ENCODE results near the gene GRID2. TPM values are rescaled to one million over a fixed set of nuclear protein-coding genes. Genes with fewer than 3 reads are reported as not detected.
"Not testable (repeated sequence)": the region's sequence is repeated elsewhere in the genome, so short reads cannot be mapped to it uniquely, and the experiment has no call there.

Gene GRID2
- total RNA-seq, 1 experiment from 2014 or later, result not detected

GRCh38 chr4:93660036-93660435 lies 1356.3 kb downstream of the GRID2 start:
- Histone ChIP-seq H3K27me3 (replicated peaks; ENCODE audit: control insufficient read depth, insufficient read depth, low read length) (no peaks in the 10 kb centered on the region), H3K4me3 (ENCODE audit: low read depth, low read length) (no peak overlapping the region), H3K36me3 (ENCODE audit: control insufficient read depth, insufficient read depth, low read length) (no peaks in the 10 kb centered on the region), H3K9me3 (no peaks in the 10 kb centered on the region), H3K4me1 (no peaks in the 10 kb centered on the region)
- CTCF ChIA-PET, result no interaction called here
- no peaks in the 10 kb centered on the region for H3K36me3 Mint-ChIP-seq (ENCODE audit: insufficient read depth, unreplicated experiment)
- intact Hi-C loops (cut with micrococcal nuclease; ENCODE audit: unreplicated experiment), result no loop called here
- POLR2A ChIA-PET, result no interaction called here
- no peaks in the 10 kb centered on the region for H3K9me3 Mint-ChIP-seq (ENCODE audit: unreplicated experiment)
- H3K4me3 Mint-ChIP-seq (ENCODE audit: unreplicated experiment), result no peak overlapping the region
- TF ChIP-seq, protein P1, sequence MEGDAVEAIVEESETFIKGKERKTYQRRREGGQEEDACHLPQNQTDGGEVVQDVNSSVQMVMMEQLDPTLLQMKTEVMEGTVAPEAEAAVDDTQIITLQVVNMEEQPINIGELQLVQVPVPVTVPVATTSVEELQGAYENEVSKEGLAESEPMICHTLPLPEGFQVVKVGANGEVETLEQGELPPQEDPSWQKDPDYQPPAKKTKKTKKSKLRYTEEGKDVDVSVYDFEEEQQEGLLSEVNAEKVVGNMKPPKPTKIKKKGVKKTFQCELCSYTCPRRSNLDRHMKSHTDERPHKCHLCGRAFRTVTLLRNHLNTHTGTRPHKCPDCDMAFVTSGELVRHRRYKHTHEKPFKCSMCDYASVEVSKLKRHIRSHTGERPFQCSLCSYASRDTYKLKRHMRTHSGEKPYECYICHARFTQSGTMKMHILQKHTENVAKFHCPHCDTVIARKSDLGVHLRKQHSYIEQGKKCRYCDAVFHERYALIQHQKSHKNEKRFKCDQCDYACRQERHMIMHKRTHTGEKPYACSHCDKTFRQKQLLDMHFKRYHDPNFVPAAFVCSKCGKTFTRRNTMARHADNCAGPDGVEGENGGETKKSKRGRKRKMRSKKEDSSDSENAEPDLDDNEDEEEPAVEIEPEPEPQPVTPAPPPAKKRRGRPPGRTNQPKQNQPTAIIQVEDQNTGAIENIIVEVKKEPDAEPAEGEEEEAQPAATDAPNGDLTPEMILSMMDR (IDR thresholded peaks at IDR 0.05; ENCODE audit: insufficient read depth in 1 of 2, low read depth in 1 of 2, low read length in 1 of 2, severe bottlenecking in 1 of 2, unreplicated experiment in 1 of 2), result no peak
- peaks cover 2% of the 10 kb centered on the region for H3K27me3 Mint-ChIP-seq (ENCODE audit: insufficient read depth, unreplicated experiment)
- BruUV-seq (replicated peaks), result no TSS peak
- no peak for DNase-seq
- H3K27ac Mint-ChIP-seq (ENCODE audit: unreplicated experiment), result no peak overlapping the region
- no peaks in the 10 kb centered on the region for H3K4me1 Mint-ChIP-seq (ENCODE audit: low read depth, unreplicated experiment)

- no peak for DNase-seq
- Mint-ChIP-seq H3K36me3 (ENCODE audit: insufficient read depth, unreplicated experiment) (no peaks in the 10 kb centered on the region), H3K4me3 (ENCODE audit: unreplicated experiment) (no peak overlapping the region), H3K4me1 (ENCODE audit: low read depth, unreplicated experiment) (no peaks in the 10 kb centered on the region), H3K27ac (ENCODE audit: unreplicated experiment) (no peak overlapping the region), H3K9me3 (ENCODE audit: unreplicated experiment) (no peaks in the 10 kb centered on the region), H3K27me3 (ENCODE audit: insufficient read depth, unreplicated experiment) (no peaks in the 10 kb centered on the region)
- ChIA-PET CTCF (no interaction called here), POLR2A (no interaction called here)
- TF ChIP-seq, protein P1 (IDR thresholded peaks at IDR 0.05; ENCODE audit: insufficient read depth in 1 of 2, low read depth in 1 of 2, low read length in 1 of 2, severe bottlenecking in 1 of 2, unreplicated experiment in 1 of 2), result no peak
- H3K27me3 ChIP-seq (replicated peaks; ENCODE audit: control insufficient read depth, insufficient read depth, low read length), result no peaks in the 10 kb centered on the region
- no peaks in the 10 kb centered on the region for H3K4me1 ChIP-seq
- H3K9me3 ChIP-seq, result no peaks in the 10 kb centered on the region
- no TSS peak for BruUV-seq (replicated peaks)
- no peak overlapping the region for H3K4me3 ChIP-seq (ENCODE audit: low read depth, low read length)
- intact Hi-C loops (cut with micrococcal nuclease; ENCODE audit: unreplicated experiment), result no loop called here
- H3K36me3 ChIP-seq (ENCODE audit: control insufficient read depth, insufficient read depth, low read length), result no peaks in the 10 kb centered on the region
Measured at GRCh38 chr4:93670434-93670833, 1366.7 kb downstream of the GRID2 start.

DNA sequence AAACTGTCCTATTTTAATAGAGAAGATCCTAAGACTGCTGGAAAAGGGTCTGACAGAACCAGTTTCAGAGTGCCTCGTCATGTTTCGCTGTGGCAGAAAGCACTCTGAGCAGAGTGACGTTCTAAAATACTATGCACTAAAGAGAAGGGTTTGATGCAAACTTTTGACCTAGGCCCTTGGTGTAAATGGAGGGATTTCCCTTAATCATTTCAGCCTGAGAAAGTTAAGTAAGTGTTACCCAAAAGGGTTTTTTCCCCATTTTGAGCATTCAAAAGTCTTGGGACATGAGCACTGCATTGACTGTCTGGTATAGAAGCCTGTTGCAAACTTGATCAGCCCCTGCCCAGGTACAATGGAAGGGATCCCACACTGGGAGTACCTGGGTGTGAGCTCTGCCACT lies 1367.3 kb downstream of the GRID2 start:
- Mint-ChIP-seq H3K4me1 (ENCODE audit: low read depth, unreplicated experiment) (no peaks in the 10 kb centered on the region), H3K27me3 (ENCODE audit: insufficient read depth, unreplicated experiment) (no peaks in the 10 kb centered on the region), H3K27ac (ENCODE audit: unreplicated experiment) (no peak overlapping the region), H3K4me3 (ENCODE audit: unreplicated experiment) (no peak overlapping the region), H3K9me3 (ENCODE audit: unreplicated experiment) (no peaks in the 10 kb centered on the region), H3K36me3 (ENCODE audit: insufficient read depth, unreplicated experiment) (no peaks in the 10 kb centered on the region)
- Histone ChIP-seq H3K9me3 (no peaks in the 10 kb centered on the region), H3K27me3 (replicated peaks; ENCODE audit: control insufficient read depth, insufficient read depth, low read length) (no peaks in the 10 kb centered on the region), H3K4me1 (no peaks in the 10 kb centered on the region), H3K36me3 (ENCODE audit: control insufficient read depth, insufficient read depth, low read length) (no peaks in the 10 kb centered on the region), H3K4me3 (ENCODE audit: low read depth, low read length) (no peak overlapping the region)
- TF ChIP-seq, protein P1 (IDR thresholded peaks at IDR 0.05; ENCODE audit: insufficient read depth in 1 of 2, low read depth in 1 of 2, low read length in 1 of 2, severe bottlenecking in 1 of 2, unreplicated experiment in 1 of 2), result no peak
- intact Hi-C loops (cut with micrococcal nuclease; ENCODE audit: unreplicated experiment), result no loop called here
- BruUV-seq (replicated peaks), result no TSS peak
- ChIA-PET CTCF (no interaction called here), POLR2A (no interaction called here)
- DNase-seq, result no peak

DNA sequence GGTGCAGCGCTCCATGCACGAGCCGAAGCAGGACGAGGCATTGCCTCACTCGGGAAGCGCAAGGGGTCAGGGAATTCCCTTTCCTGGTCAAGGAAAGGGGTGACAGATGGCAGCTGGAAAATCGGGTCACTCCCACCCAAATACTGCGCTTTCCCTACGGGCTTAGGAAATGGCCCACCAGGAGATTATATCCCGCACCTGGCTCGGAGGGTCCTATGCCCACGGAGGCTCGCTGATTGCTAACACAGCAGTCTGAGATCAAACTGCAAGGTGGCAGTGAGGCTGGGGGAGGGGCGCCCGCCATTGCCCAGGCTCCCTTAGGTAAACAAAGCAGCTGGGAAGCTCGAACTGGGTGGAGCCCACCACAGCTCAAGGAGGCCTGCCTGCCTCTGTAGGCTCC lies 1373.2 kb downstream of the GRID2 start:
- H3K9me3 Mint-ChIP-seq (ENCODE audit: unreplicated experiment); H3K27me3 ChIP-seq (replicated peaks; ENCODE audit: control insufficient read depth, insufficient read depth, low read length); POLR2A ChIA-PET; H3K4me1 Mint-ChIP-seq (ENCODE audit: low read depth, unreplicated experiment); H3K36me3 ChIP-seq (ENCODE audit: control insufficient read depth, insufficient read depth, low read length); BruUV-seq (replicated peaks); CTCF ChIA-PET; H3K36me3 Mint-ChIP-seq (ENCODE audit: insufficient read depth, unreplicated experiment); H3K27me3 Mint-ChIP-seq (ENCODE audit: insufficient read depth, unreplicated experiment); H3K4me1 ChIP-seq; H3K9me3 ChIP-seq; H3K4me3 ChIP-seq (ENCODE audit: low read depth, low read length); intact Hi-C loops (cut with micrococcal nuclease; ENCODE audit: unreplicated experiment); DNase-seq; H3K27ac Mint-ChIP-seq (ENCODE audit: unreplicated experiment); H3K4me3 Mint-ChIP-seq (ENCODE audit: unreplicated experiment): not testable (repeated sequence)
